ENCODE measurements around the gene MGAT3.

Gene MGAT3

GRCh38 chr22:39446239-39446721, 10.5 kb upstream of the MGAT3 start:
- no peak for DNase-seq (ENCODE audit: low read depth)
- no peak overlapping the region for H3K4me3 ChIP-seq (ENCODE audit: low read length)
- TF ChIP-seq, protein P1, sequence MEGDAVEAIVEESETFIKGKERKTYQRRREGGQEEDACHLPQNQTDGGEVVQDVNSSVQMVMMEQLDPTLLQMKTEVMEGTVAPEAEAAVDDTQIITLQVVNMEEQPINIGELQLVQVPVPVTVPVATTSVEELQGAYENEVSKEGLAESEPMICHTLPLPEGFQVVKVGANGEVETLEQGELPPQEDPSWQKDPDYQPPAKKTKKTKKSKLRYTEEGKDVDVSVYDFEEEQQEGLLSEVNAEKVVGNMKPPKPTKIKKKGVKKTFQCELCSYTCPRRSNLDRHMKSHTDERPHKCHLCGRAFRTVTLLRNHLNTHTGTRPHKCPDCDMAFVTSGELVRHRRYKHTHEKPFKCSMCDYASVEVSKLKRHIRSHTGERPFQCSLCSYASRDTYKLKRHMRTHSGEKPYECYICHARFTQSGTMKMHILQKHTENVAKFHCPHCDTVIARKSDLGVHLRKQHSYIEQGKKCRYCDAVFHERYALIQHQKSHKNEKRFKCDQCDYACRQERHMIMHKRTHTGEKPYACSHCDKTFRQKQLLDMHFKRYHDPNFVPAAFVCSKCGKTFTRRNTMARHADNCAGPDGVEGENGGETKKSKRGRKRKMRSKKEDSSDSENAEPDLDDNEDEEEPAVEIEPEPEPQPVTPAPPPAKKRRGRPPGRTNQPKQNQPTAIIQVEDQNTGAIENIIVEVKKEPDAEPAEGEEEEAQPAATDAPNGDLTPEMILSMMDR (IDR thresholded peaks at IDR 0.05; ENCODE audit: insufficient read depth, low read depth, low read length, missing control alignments), result no peak

DNA sequence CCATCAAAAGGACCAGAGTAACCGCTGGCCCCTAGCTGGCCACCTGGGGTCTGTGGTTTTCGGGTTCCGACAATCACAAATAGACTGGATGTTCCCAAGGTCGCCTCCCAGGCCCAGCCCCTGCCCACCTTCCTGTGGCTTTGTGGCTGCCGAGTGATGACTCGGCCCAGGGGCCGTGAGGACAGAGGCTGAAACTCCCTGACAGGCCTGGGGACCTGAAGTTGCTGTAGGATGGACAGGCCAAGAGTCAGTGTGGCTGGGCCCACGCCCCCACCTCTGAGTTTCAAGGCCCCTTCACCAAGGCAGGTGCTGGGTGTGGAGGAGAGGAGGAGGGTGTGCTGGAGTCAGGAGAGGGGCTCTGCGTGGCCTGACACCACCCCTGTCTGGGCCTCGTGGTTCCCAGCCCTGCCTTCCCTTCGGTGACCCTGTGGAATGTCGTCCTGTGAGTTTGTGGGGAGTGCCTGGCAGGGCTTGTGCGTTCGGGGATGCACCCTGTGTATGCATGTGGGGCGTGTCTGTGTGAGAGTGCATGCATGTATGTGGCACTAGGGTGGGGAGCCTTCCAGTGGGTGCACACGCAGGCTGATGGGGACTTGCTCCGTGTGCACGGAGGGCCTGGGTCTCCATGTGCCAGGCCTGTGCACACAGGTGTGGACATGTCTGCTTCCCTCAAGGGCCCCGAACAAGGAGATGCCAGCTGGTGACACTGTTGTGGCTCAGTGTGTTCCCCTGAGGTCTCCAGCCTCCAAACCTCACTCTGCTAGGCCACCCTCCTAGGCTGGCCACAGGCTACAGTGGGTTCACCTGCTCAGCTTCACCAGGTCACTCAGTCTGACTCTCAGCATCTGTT, 8.4 kb upstream of the MGAT3 start:
- no peak overlapping the region for H3K4me3 ChIP-seq (ENCODE audit: low read length)
- peak; percentile 78 for DNase-seq (ENCODE audit: low read depth)
- TF ChIP-seq, protein P1 (IDR thresholded peaks at IDR 0.05; ENCODE audit: insufficient read depth, low read depth, low read length, missing control alignments), result no peak

DNA sequence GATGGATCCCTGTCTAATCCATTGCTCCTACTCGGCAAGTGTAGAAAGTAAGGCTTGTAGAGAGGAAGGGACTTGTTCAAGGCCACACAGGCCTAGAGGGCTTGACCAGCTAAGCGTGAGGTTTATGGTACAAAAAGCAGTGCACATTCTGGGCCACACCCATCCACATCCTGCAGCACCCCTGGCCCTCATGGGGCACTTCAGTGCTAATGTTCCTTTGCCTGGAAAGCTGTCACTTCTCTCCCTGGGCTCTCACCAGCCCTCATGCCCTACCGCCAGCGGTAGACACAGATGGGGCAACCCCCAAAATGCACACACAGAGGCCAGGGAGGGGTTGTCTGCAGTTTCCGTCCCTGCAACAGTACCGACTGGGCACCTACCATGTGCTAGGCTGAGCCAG, 7.1 kb upstream of the MGAT3 start:
- TF ChIP-seq, protein P1 (IDR thresholded peaks at IDR 0.05; ENCODE audit: insufficient read depth, low read depth, low read length, missing control alignments), result no peak
- DNase-seq (ENCODE audit: low read depth), result no peak
- no peak overlapping the region for H3K4me3 ChIP-seq (ENCODE audit: low read length)

DNA sequence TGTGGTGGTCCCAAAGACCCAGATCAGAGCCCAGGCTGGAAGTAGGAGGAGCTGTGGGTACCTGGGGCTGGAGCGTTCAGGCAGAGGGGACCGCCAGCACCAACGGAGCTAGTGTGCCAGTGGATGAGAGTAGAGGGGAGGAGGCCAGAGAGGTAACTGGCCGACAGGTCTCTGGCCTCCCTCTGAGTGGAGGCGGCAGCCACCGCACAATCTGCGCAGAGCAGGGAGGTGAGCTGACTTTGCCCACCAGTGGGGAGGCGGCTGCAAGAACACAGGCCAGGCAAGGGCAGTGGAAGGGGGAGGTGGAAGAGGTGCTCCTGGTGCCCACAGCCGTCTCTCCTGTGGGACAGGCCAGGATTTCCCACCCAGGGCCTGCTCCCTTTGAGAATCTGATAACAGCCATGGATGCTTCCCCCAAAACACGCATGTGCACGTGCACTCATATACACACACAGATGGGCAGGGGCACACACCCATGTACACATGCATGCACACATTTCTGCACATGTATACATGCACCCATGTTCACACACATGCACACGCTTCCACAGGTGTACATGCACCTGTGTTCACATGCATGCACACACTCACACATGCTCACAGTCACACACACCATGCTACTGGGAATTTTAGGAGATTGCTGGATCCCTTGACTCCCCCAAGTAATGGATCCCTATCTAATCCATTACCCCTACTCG, 6.4 kb upstream of the MGAT3 start:
- TF ChIP-seq, protein P1 (IDR thresholded peaks at IDR 0.05; ENCODE audit: insufficient read depth, low read depth, low read length, missing control alignments), result no peak
- H3K4me3 ChIP-seq (ENCODE audit: low read length), result no peak overlapping the region
- DNase-seq (ENCODE audit: low read depth), result no peak

DNA sequence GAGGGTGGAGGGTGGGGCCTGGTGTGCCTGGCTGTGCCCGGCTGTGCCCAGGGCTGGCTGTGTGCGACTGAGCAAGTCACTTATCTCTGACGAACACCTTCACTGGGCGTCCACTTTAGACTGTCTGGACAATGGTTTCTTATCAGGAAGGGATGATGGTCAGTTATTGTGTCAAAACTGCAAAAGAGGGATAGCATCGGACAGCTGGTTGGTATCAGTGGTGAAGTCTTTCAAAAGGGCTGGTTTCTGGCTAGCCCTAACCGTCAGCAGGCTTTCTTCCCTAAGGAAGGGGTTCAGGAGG, 4.1 kb upstream of the MGAT3 start:
- TF ChIP-seq, protein P1 (IDR thresholded peaks at IDR 0.05; ENCODE audit: insufficient read depth, low read depth, low read length, missing control alignments), result no peak
- no peak overlapping the region for H3K4me3 ChIP-seq (ENCODE audit: low read length)
- no peak for DNase-seq (ENCODE audit: low read depth)

DNA sequence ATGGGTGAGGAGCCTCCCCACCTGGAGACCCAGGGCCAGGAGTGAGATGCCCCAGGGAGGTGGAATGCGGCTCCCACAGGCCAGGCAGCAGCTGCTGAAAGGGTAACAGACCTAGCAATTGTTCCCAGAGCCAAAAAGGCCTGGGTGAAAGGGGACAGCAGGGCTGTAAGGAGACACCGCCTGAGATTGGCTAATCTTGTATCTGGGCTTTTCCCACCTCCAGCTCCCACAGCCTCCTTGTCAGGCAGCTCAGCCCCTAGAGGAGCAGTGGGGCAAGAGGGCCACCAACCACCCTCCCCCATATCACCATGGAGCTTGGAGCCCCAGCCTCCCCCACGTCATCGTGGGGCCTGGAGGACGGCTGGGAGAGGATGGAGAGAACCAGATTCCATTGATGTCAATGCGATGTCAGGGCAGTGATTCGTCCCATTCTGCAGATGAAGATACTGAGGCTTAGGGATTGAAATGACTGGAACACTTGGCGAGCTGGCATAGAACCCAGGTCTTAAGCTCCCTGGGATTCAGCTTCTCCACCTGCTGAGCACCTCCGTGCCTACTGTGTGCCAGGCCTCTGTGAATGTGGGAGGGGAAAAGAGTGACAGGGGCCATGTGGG, 2.9 kb upstream of the MGAT3 start:
- DNase-seq (ENCODE audit: low read depth), result no peak
- H3K4me3 ChIP-seq (ENCODE audit: low read length), result no peak overlapping the region
- TF ChIP-seq, protein P1 (IDR thresholded peaks at IDR 0.05; ENCODE audit: insufficient read depth, low read depth, low read length, missing control alignments), result no peak
